SHP77 (cell line): ENCODE results near the gene TRMT61A.
A peak's percentile ranks its signal among the peaks of the same experiment; 100 is the strongest.
"Not testable (repeated sequence)": the region's sequence is repeated elsewhere in the genome, so short reads cannot be mapped to it uniquely, and the experiment has no call there.

ENCODE experiments used
- DNase-seq, 2 experiments: peaks; one replicate each; lab custom pipeline; 2025; lab: John Stamatoyannopoulos, UW

Gene TRMT61A

GRCh38 chr14:103508521-103509329 is 20.3 kb upstream of the TRMT61A start:
- DNase-seq, result no peak

DNA sequence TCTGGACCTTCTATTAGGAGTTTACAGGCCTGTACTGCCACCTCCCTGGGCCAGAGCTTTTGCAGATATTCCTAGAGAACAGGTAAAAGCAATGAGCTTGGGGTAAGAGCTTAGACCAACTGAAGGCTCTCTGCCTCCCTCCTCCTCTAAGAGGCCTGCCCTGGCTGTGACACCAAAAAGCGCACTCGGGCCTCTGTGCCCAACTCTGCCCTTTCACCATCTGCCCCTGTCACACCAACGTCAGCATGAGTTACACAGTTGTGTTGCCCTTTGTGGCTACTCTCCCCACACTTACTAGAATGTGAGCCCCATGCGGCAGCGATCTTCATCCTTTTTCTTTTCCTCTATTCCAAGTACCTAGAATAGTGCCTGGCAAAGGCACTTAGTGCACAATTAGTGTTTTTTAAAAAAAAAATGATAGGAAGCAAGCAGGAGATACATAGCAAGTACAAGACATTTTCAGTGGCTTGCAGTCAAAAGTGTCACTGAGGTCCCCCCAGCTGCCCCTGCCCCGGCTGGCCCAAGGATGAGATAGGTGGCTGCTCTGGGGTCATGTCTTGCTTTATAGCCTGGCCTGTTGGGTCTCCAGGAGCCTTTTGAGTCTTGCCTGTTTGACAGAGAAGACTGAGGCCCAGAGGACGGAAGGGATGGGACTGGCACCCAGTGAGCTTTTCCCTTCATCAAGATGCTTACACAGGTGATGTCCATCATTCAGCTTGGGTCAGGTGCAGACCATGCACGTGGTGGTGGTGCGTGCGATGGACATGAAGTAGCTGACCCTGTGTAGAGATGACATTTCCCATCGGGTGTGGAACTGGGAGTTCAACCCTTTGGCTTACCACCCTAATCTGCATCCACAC is 18.9 kb upstream of the TRMT61A start:
- DNase-seq, result no peak

DNA sequence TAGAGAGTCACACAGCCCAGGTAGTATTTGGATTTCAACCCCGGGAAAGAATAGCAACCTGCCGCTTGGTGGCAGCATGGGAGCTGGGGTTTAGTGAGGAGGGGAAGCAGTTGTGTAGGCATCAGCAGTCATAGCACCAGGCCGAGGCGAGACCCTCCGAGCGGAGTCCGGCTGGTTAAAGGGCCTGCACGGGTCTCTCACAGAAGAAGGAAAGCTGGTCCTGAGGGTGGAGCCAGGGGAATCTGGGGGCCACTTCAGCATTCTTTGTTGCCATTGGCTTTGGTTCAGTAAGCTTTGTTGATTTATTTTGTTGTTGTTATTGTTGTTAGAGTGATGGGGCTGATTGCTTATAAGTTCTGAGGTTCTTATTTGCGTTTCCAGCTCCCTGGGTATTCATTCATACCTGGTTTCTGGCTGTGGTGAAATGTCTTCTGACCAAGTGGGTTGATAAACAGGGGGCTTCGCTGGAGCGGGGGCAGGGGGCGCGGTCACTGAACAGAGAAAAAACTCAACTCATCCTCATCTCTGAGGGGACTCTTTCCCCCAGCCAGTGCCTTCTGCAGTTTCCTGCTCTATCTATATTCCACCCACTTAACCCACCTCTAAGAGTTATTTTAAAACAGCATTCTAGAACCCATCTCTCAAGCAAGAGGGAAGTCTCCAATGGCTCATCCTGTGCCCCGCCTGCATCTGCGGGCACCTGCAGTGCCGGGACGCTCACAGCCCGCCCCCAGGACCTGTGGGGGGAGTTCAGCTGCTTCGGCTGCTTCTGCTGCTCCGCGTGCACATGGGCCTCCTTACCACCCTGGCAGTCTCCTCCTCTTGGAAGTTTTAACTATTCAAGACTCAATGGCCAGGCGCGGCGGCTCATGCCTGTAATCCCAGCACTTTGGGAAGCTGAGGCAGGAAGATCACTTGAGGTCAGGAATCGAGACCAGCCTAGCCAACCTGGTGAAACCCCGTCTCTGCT is 18.0 kb upstream of the TRMT61A start:
- no peak for DNase-seq

DNA sequence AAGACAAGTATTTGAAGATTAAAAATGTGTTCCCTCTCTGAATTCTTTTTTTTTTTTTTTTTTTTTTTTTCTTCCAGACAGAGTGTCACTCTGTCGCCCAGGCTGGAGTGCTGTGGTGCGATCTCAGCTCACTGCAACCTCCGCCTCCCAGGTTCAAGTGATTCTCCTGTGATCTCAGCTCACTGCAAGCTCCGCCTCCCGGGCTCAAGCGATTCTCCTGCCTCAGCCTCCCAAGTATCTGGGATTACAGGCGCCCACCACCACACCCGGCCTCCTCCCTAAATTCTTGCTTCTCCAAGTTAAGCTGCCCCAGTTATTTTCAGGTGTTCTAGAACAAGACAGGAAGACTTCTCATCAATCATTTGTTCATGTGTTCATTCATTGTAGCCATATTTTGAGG is 16.8 kb upstream of the TRMT61A start:
- DNase-seq, result not testable (repeated sequence)

- DNase-seq, result no peak
Measured at GRCh38 chr14:103512701-103513611, 16.0 kb upstream of the TRMT61A start.

DNA sequence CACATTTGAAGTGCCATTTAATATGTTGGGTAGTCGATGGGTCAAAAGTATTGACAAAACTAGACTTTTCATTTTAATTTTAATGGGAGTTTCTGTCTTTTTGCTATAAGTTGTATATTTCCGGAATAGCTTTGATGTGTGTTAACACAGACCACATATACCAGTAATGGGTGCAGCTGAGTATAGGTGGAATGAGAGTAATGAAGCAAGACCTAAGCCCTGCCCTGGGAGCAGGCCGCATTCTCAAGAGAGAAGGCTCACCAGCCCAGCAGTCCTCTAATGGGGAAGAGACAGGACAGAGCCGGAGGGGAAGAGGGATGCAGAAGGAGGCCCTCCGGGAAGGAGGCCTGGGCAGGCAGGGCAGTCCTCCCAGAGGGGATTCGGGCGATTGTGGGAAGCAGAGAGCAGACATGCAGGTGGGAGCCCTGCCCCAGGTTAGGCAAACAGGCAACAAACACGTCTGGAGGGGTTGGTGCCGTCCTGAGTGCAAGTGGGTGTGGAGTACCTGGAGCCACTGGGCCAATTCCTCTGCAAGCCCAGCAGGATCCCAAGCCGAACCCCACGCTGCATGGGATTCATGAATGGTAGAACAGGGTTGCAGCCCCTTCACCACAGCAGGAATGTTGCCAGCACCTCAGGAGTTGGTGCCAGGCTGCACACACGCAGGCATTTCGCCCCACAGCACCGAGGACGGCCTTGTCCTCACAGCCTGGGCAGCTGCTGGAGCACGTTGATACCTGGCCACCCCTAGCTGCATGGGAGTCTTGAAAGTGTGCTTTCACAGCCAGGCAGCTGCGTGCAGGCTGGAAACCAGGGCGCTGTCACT is 14.2 kb upstream of the TRMT61A start:
- DNase-seq, result no peak

GRCh38 chr14:103516426-103517173 is 12.4 kb upstream of the TRMT61A start:
- DNase-seq, result no peak

DNA sequence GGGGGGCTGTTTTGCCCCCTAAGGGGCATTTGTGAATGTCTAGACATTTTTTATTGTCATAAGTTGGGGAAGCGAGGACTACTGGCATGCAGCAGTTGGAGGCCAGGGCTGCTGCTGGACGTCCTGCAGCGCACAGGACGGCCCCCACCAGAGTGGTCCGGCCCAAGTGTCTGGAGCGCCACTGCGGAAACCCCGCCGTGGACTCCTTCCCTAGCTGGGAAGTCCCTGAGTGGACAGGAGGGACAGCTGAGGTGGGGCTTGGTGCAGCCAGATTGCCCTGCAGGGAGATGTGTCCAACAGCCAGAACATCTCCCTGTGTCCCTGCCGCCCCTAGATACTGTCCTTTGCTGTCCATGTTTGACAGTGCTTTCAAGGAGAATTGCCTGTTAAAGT is 11.8 kb upstream of the TRMT61A start:
- no peak for DNase-seq

GRCh38 chr14:103517721-103518421 is 11.1 kb upstream of the TRMT61A start:
- DNase-seq, result no peak

DNA sequence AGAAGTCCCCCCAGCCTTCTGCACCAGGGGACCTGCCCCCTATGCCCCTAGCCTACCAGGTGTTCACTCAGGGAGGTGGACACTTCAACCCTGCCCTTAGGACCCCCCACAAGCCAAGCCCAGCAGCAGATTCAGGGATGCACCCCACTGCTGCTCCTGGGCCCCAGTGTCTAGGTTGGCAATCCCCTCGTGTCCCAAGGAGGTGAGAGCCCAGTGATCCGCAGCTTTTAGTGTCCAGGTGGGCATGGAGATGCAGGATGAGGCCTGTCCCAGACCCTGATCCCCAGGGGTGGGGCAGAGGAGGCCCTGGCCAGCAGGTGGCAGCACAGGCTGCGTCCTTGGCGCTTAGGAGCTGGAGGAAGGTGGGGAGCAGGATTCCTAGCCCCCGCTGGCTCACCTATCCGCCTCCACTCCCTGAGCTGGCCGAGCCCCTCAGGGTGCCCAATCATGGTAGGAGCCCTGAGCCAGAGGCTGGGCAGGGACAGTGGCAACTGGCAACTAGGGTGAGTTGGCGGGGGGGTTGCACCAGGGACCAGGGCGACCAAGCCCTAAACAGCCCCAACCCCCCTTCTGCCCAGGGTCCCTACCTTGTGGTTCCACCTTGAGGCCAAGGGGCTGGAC is 10.5 kb upstream of the TRMT61A start:
- DNase-seq, result peak in 1 of 2 experiments; percentile 36

DNA sequence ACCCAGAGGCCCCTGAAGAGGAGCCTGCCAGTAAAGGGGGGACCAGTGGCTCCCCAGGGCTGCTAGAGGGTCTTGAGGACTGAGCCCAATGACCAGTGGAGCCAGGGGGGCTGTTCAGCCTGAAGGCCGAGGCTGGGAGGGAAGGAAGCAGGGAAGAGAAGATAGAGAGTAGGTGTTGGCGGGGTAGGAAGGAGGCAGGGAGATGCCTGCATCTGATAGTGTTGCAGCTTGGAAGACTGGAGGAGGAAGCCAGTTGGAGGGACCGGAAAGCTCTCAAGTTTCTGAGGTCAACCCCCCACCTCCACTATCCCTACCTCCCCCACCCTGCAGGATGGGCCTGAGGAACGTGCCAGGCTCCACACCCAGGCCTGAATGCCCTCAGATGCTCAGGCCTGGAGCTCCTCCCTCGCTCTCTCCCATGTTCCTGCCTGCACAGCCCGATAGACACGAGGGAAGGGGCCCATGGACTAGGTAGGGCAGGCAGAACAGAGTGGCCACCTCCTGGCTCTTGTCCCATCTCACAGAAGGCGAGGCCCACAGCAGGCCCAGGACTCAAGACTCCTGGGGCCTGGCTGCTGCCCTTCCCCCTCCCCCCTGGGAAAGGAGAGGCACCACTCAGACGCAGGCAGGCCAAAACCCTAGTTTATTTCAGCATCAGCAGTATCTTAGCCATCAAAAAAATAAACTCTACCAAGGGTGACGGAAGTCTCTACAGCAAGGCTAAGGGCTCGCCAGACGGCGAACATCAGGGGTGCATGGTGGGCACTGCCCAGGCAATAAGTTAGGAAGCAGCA is 9.8 kb upstream of the TRMT61A start:
- DNase-seq, result no peak

GRCh38 chr14:103519837-103520212 is 9.2 kb upstream of the TRMT61A start:
- DNase-seq, result no peak

GRCh38 chr14:103520269-103520656 is 8.7 kb upstream of the TRMT61A start:
- DNase-seq, result no peak

GRCh38 chr14:103520657-103521437 is 8.1 kb upstream of the TRMT61A start:
- DNase-seq, result peak; percentile 48 to 76

DNA sequence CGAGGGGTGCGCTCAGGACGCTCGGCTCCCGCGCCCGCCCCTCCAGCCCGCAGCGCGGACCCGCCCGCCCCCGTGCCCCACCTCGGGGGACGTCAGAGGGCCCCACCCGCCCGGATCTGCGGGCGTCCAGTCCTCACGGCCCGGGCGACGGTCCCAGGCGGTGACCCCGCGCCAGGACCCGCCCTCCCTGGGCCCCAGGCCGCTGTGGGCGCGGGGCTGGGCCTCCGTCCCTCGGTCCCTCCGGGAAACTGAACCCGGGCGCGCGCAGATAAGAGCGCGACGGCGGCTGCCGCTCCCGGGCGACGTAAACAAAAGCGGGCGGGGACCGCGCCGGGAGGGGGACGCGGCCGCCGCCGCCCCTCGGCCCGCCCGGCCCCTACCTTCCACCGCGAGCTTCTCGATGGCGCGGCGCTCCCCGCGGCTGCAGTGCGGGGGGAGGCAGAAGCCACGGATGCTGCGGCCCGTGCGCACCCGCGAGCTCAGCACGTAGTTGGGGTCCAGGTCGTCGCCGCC is 7.5 kb upstream of the TRMT61A start:
- DNase-seq, result no peak

DNA sequence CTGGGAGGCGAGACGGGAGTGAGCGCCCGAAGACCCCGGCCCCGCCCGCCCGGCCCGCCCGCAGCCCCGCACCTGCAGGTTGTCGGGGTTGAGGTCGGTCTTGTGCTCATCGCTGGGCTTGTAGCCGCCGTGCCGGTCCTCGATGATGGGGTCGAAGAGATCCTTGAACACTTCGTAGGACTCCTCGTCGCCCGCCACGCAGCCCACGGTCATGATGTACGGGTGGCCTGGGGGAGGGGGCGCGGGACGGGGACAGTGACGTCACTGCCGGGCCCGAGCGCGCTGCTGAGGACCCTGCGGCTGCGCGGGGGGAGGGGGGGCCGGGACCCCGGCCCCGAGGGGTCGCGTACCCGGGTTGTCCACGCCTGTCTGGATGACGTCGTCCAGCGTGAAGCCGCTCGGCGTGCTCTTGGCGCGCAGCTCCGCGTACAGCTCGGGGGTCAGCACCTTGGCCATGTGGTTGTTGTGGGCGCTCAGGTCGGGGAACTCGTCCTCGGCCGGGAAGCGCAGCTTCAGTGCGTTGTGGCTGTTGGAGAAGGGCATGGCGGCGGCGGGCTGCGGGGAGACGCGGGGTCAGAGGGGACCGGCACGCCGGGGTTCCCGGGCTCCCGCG is 6.9 kb upstream of the TRMT61A start:
- DNase-seq, result no peak
